SK-N-SH treated with all-trans-retinoic acid at 6 μM for 48 hours (cell line): ENCODE results near the gene PSMC3IP.
A peak's percentile ranks its signal among the peaks of the same experiment; 100 is the strongest.

ENCODE experiments used
- ATAC-seq: fragments of 200-7000 bp; cut with Tn5 transposase; 3 replicates; pipeline ENCODE4 v1.9.1; 2020; ENCODE audit warnings: mild to moderate bottlenecking, moderate library complexity
- ARNTL ChIP-seq: fragments of 450-650 bp; formaldehyde crosslinking; IDR thresholded peaks from 2 replicates; pipeline ENCODE4 v1.5.0; 2020; ENCODE audit warnings: low read depth, mild to moderate bottlenecking, moderate library complexity, borderline replicate concordance
- BACH2 ChIP-seq: fragments of 250-450 bp; sonication (Bioruptor Pico); IDR thresholded peaks from 2 replicates; pipeline ENCODE4 v1.9.0; 2021; ENCODE audit warnings: mild to moderate bottlenecking, borderline replicate concordance
- CREB5 ChIP-seq: fragments of 250-450 bp; sonication (Bioruptor Pico); IDR thresholded peaks from 2 replicates; pipeline ENCODE4 v1.5.1; 2020; ENCODE audit warnings: low read depth, mild to moderate bottlenecking, moderate library complexity
- ESRRG ChIP-seq: fragments of 250-450 bp; sonication (Bioruptor Pico); IDR thresholded peaks from 2 replicates; pipeline ENCODE4 v1.6.1; 2021; ENCODE audit warnings: mild to moderate bottlenecking
- GLIS3 ChIP-seq: fragments of 250-450 bp; sonication (Bioruptor Pico); IDR thresholded peaks from 2 replicates; pipeline ENCODE4 v1.5.0; 2020; ENCODE audit warnings: mild to moderate bottlenecking, moderate library complexity
- ISL1 ChIP-seq: fragments of 250-450 bp; sonication (Bioruptor Pico); IDR thresholded peaks from 2 replicates; pipeline ENCODE4 v2.1.2; 2022; ENCODE audit warnings: mild to moderate bottlenecking, moderate library complexity
- OSR1 ChIP-seq: fragments of 250-450 bp; sonication (Bioruptor Pico); IDR thresholded peaks from 2 replicates; pipeline ENCODE4 v1.8.0; 2022; ENCODE audit warnings: moderate library complexity, mild to moderate bottlenecking, inconsistent platforms
- PPARA ChIP-seq: fragments of 250-450 bp; sonication (Bioruptor Pico); IDR thresholded peaks from 2 replicates; pipeline ENCODE4 v1.5.0; 2020; ENCODE audit warnings: mild to moderate bottlenecking, borderline replicate concordance
- RARB ChIP-seq: fragments of 250-450 bp; sonication (Bioruptor Pico); IDR thresholded peaks from 2 replicates; pipeline ENCODE4 v1.8.0; 2021; ENCODE audit warnings: mild to moderate bottlenecking, moderate library complexity
- SNAI2 ChIP-seq: fragments of 250-450 bp; sonication (Bioruptor Pico); IDR thresholded peaks from 2 replicates; pipeline ENCODE4 v1.5.0; 2020; ENCODE audit warnings: mild to moderate bottlenecking, moderate library complexity
- TOX ChIP-seq: fragments of 250-450 bp; sonication (Bioruptor Pico); IDR thresholded peaks from 2 replicates; pipeline ENCODE4 v1.8.0; 2021; ENCODE audit warnings: mild to moderate bottlenecking, moderate library complexity, borderline replicate concordance
- TSHZ2 ChIP-seq: fragments of 250-450 bp; sonication (Bioruptor Pico); IDR thresholded peaks from 2 replicates; pipeline ENCODE4 v1.5.0; 2020; ENCODE audit warnings: mild to moderate bottlenecking, moderate library complexity
- ZFP3 ChIP-seq: fragments of 250-450 bp; sonication (Bioruptor Pico); IDR thresholded peaks from 2 replicates; pipeline ENCODE4 v1.5.0; 2020; ENCODE audit warnings: mild to moderate bottlenecking, moderate library complexity
- ZNF565 ChIP-seq: fragments of 450-650 bp; formaldehyde crosslinking; conservative IDR thresholded peaks from 2 replicates; pipeline ENCODE4 v1.5.0; 2020; ENCODE audit warnings: low read depth, mild to moderate bottlenecking, moderate library complexity
- ZNF70 ChIP-seq: fragments of 450-650 bp; formaldehyde crosslinking; IDR thresholded peaks from 2 replicates; pipeline ENCODE4 v1.5.0; 2020; ENCODE audit warnings: mild to moderate bottlenecking, moderate library complexity
- TF ChIP-seq, protein P1 (sequence below): fragments of 250-450 bp; sonication (Bioruptor Pico); IDR thresholded peaks from 2 replicates; pipeline ENCODE4 v1.8.0; 2020; ENCODE audit warnings: mild to moderate bottlenecking, moderate library complexity, borderline replicate concordance
- TF ChIP-seq, protein P2 (sequence below): fragments of 250-450 bp; sonication (Bioruptor Pico); IDR thresholded peaks from 2 replicates; pipeline ENCODE4 v1.5.1; 2021; ENCODE audit warnings: mild to moderate bottlenecking, moderate library complexity
- TF ChIP-seq, protein P3 (sequence below): fragments of 250-450 bp; sonication (Bioruptor Pico); IDR thresholded peaks from 2 replicates; pipeline ENCODE4 v1.8.0; 2021; ENCODE audit warnings: low read depth, mild to moderate bottlenecking, moderate library complexity, borderline replicate concordance

The PSMC3IP gene

DNA sequence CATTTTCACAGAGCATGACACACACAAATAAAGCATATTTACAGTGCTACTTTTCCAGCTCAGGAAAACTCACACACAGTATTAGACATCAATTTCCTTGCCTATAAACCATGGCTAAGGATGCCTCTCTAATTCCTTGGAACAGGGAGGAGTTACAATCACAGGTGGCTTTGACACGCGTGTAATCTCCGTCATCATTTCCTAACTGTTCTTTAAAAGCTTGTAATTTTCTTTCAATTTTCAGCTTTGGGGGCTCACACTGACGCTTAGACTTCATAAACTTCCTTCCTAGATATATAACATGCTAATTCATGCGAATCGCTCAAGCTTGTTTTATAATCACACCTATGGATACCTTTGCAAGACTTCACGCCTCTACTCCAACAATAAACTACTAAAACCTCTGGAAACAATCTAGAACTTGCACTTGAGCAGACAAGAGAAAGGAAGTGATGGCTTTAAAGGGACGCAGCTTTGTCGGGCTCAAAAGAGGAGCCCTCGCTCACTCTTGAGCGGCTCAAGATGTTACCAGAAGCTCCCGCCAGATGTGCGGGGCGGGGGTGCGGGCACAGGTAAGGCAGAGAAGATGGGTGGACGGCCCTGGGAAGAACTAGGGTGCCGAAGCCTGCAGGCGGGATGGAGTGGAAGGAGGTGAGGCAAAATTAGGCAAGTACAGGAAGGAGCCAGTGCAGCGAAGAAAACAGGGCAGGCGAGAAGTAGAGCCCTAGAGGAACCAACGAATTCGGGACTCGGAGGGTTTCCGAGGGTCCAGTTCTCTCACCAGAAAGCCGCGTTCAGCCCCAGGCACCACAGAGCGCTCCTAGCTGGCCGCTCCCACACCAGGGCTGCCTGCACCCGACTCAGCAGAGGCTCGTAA is 31.0 kb upstream of the PSMC3IP start:
- TF ChIP-seq TOX (CRISPR knock-in tag) = no peak
- peak; percentile 76 for TF ChIP-seq ZFP3 (CRISPR knock-in tag)
- ATAC-seq = peak; percentile 77

DNA sequence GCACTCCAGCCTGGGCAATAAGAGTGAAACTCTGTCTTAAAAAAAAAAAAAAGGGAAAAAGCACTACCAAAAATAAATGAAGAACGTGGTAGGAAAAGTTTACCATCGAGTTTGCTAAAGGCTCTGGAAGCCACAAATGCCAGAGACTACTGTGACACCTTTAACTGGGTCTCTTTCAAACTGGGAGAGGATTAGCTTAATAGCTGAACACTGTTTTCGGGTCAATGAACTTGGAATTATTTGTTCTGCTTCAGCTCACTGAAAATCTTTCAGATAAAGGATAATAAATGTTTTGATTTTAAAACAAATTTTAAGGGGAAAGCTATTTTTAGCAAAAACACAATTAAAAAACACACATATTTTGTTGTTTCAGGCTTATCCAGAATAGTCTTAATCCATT is 30.2 kb upstream of the PSMC3IP start:
- no peak for ATAC-seq
- TF ChIP-seq RARB (CRISPR knock-in tag) (no peak), ZNF70 (CRISPR knock-in tag) (no peak), PPARA (CRISPR knock-in tag) (no peak), CREB5 (CRISPR knock-in tag) (no peak), TSHZ2 (CRISPR knock-in tag) (no peak)
- TF ChIP-seq, protein P1, sequence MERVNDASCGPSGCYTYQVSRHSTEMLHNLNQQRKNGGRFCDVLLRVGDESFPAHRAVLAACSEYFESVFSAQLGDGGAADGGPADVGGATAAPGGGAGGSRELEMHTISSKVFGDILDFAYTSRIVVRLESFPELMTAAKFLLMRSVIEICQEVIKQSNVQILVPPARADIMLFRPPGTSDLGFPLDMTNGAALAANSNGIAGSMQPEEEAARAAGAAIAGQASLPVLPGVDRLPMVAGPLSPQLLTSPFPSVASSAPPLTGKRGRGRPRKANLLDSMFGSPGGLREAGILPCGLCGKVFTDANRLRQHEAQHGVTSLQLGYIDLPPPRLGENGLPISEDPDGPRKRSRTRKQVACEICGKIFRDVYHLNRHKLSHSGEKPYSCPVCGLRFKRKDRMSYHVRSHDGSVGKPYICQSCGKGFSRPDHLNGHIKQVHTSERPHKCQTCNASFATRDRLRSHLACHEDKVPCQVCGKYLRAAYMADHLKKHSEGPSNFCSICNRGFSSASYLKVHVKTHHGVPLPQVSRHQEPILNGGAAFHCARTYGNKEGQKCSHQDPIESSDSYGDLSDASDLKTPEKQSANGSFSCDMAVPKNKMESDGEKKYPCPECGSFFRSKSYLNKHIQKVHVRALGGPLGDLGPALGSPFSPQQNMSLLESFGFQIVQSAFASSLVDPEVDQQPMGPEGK = no peak

DNA sequence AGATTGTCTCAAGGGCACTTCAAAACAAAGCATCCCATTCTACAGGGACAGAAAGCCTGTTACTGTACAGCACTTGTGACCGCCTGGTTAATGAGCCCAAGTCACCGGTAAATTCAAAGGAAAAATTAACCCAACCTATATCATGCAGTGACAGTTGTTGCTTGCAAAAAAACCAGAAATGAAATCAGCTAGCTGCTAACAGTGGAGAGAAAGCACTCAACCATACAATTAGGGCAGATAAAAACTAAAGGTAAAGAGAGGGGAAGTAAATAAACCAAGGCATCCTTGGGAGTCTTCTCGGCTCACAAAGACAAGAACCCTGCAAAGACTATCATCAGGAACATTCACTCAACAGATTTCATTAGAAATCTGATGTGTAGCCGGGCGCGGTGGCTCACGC is 25.8 kb upstream of the PSMC3IP start:
- TF ChIP-seq OSR1 (CRISPR knock-in tag) = no peak
- TF ChIP-seq, protein P2, sequence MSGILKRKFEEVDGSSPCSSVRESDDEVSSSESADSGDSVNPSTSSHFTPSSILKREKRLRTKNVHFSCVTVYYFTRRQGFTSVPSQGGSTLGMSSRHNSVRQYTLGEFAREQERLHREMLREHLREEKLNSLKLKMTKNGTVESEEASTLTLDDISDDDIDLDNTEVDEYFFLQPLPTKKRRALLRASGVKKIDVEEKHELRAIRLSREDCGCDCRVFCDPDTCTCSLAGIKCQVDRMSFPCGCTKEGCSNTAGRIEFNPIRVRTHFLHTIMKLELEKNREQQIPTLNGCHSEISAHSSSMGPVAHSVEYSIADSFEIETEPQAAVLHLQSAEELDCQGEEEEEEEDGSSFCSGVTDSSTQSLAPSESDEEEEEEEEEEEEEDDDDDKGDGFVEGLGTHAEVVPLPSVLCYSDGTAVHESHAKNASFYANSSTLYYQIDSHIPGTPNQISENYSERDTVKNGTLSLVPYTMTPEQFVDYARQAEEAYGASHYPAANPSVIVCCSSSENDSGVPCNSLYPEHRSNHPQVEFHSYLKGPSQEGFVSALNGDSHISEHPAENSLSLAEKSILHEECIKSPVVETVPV (CRISPR knock-in tag) = no peak
- no peak for TF ChIP-seq SNAI2 (CRISPR knock-in tag)
- TF ChIP-seq ZNF565 (CRISPR knock-in tag) = no peak
- TF ChIP-seq TOX (CRISPR knock-in tag) = no peak
- TF ChIP-seq GLIS3 (CRISPR knock-in tag) = no peak
- TF ChIP-seq, all 23 proteins: peak for 0
- no peak for ATAC-seq

DNA sequence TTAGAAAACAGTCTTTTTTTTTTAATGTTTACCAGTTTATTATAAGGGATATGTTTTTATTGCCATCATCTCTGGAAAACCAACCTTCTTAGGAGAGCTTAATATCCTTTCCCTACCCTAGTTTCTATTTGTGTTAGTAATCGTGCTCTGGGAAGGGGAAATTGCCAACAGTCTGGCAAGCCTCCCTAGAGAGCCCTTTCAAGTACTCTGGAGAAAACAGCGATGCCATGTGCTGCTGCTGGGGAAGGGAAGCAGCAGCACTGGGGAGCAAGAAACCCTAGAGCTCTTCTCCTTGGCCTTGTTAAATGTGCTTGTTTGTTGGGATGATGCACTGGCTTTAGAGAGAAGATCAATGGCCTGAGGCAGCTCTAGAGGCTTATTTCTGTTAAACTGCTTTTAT is 21.4 kb upstream of the PSMC3IP start:
- TF ChIP-seq, protein P2 (CRISPR knock-in tag) = no peak
- TF ChIP-seq SNAI2 (CRISPR knock-in tag) (no peak), TSHZ2 (CRISPR knock-in tag) (no peak), ISL1 (CRISPR knock-in tag) (no peak), ZNF565 (CRISPR knock-in tag) (no peak), ZNF70 (CRISPR knock-in tag) (no peak), ESRRG (CRISPR knock-in tag) (no peak), GLIS3 (CRISPR knock-in tag) (no peak), BACH2 (CRISPR knock-in tag) (no peak), ZFP3 (CRISPR knock-in tag) (no peak), RARB (CRISPR knock-in tag) (no peak), CREB5 (CRISPR knock-in tag) (no peak), TOX (CRISPR knock-in tag) (no peak), ARNTL (CRISPR knock-in tag) (no peak)
- TF ChIP-seq, protein P3, sequence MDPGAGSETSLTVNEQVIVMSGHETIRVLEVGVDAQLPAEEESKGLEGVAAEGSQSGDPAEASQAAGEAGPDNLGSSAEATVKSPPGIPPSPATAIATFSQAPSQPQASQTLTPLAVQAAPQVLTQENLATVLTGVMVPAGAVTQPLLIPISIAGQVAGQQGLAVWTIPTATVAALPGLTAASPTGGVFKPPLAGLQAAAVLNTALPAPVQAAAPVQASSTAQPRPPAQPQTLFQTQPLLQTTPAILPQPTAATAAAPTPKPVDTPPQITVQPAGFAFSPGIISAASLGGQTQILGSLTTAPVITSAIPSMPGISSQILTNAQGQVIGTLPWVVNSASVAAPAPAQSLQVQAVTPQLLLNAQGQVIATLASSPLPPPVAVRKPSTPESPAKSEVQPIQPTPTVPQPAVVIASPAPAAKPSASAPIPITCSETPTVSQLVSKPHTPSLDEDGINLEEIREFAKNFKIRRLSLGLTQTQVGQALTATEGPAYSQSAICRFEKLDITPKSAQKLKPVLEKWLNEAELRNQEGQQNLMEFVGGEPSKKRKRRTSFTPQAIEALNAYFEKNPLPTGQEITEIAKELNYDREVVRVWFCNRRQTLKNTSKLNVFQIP (CRISPR knock-in tag) = no peak
- no peak for ATAC-seq
